Measurements from ENCODE around the gene SRP54. TPM values are rescaled to one million over a fixed set of nuclear protein-coding genes. Genes with fewer than 3 reads are reported as not detected.
A peak's percentile ranks its signal among the peaks of the same experiment; 100 is the strongest.

Gene SRP54
- total RNA-seq, 1 experiment from 2014 or later: 57.0 TPM

DNA sequence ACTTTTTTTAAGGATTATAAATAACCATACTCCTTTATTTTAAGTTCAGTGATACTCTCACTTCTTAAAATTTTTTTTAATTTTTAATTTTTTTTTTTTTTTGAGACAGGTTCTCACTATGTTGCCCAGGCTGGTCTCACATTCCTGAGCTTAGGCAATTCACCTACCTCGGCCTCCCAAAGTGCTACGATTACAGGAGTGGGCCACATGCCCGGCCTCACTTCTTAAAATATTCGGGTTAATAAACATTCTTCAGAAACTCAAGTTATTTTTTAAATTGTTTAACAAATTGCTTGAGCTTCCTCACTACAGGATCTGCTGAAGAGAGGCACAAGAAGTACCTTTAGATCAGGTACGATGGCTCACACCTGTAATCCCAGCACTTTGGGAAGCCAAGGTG is 4.3 kb upstream of the SRP54 start (continued):
- no peak for TF ChIP-seq SOX15 (CRISPR knock-in tag; IDR thresholded peaks at IDR 0.05)

DNA sequence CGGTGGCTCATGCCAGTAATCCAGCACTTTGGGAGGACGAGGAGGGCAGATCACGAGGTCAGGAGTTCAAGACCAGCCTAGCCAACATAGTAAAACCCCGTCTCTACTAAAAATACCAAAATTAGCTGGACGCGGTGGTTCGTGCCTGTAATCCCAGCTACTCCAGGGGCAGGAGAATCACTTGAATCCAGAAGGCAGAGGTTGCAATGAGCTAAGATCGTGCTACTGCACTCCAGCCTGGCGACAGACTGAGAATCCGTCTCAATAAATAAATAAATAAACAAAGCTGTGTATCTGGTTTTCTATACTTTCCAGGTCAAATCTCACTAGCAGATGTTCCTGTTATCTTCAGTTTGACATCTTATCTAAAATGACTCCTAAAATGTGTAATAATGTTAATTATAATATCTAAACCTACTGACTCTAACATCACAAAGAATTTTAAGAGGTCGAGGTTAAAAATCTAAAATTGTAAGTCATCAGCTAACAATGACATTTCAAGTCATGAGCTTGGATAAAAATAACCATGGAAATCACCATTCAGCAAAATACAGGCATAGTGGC is 2.4 kb upstream of the SRP54 start:
- POLR2A ChIA-PET: interaction anchor here (1.1 to 3.1 kb wide), 2 partner anchors 105 to 108 kb away, joined by 4 to 14 read pairs; partner anchors contain the start of gene BAZ1A
- ATAC-seq (no peak), DNase-seq (ENCODE audit: low spot score) (no peak)
- no peak for TF ChIP-seq ELF4 (CRISPR knock-in tag; IDR thresholded peaks at IDR 0.05; ENCODE audit: low read depth)
- TF ChIP-seq, protein P1, sequence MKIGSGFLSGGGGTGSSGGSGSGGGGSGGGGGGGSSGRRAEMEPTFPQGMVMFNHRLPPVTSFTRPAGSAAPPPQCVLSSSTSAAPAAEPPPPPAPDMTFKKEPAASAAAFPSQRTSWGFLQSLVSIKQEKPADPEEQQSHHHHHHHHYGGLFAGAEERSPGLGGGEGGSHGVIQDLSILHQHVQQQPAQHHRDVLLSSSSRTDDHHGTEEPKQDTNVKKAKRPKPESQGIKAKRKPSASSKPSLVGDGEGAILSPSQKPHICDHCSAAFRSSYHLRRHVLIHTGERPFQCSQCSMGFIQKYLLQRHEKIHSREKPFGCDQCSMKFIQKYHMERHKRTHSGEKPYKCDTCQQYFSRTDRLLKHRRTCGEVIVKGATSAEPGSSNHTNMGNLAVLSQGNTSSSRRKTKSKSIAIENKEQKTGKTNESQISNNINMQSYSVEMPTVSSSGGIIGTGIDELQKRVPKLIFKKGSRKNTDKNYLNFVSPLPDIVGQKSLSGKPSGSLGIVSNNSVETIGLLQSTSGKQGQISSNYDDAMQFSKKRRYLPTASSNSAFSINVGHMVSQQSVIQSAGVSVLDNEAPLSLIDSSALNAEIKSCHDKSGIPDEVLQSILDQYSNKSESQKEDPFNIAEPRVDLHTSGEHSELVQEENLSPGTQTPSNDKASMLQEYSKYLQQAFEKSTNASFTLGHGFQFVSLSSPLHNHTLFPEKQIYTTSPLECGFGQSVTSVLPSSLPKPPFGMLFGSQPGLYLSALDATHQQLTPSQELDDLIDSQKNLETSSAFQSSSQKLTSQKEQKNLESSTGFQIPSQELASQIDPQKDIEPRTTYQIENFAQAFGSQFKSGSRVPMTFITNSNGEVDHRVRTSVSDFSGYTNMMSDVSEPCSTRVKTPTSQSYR (CRISPR knock-in tag; IDR thresholded peaks at IDR 0.05): no peak
- no peak for TF ChIP-seq ZNF317 (CRISPR knock-in tag; IDR thresholded peaks at IDR 0.05; ENCODE audit: borderline replicate concordance, low read depth)
- Mint-ChIP-seq H3K9me3 (no peaks in the 10 kb centered on the region), H3K4me1 (peaks cover 3% of the 10 kb centered on the region), H3K27me3 (ENCODE audit: low read depth) (0 out of 2 replicates have a peak, but pooled peaks cover 4% of the 10 kb centered on the region), H3K4me3 (no peak overlapping the region), H3K36me3 (no peaks in the 10 kb centered on the region), H3K27ac (no peak overlapping the region)
- CTCF ChIA-PET: interaction anchor here (1.2 to 1.5 kb wide), 2 partner anchors 9 to 66 kb away, joined by 3 to 5 read pairs; partner anchors contain the start of gene FAM177A1

DNA sequence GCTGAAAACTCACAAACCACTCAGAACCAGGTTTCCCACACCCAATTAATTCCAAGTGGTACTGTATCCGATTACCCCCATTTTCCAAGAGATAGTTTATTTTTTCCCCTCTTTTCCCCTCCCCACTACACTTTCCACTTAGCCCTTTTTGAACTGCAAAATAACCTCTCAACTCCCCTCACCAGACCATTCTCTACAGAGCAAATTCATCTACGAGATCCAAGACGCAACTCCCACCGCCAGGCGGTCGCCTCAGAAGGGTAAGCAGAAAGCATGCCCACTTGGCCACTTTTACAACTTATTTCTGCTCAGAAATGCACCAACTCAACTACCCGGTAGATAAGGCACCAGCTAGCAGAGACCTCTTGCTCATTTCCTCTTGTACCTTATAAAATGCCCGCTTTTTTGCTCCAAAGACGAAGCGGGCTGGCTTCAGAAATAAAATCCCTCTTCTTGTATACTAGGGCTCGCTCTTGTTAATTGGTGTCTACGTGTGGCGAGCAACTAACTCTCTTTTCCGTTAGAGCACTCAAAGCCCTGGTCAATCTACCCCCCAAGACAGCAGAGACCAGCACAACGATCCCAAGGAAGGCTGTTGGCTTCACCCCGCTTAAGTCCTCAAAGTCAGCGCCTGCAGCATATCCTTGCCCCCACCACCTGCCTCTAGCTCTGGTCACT is 910 bp upstream of the SRP54 start:
- Mint-ChIP-seq H3K27me3 (ENCODE audit: low read depth) (0 out of 2 replicates have a peak, but pooled peaks cover 4% of the 10 kb centered on the region), H3K9me3 (no peaks in the 10 kb centered on the region), H3K4me1 (peaks cover 4% of the 10 kb centered on the region), H3K36me3 (no peaks in the 10 kb centered on the region), H3K4me3 (no peak overlapping the region), H3K27ac (no peak overlapping the region)
- ChIA-PET CTCF (interaction anchor here (0.7 to 1.5 kb wide), 7 partner anchors 11 to 268 kb away, joined by 3 to 5 read pairs (median 3); partner anchors contain the start of genes BAZ1A, CFL2 and FAM177A1), POLR2A (interaction anchor here (0.9 to 3.9 kb wide), 5 partner anchors 14 to 140 kb away, joined by 3 to 24 read pairs (median 4); partner anchors contain the start of genes BAZ1A, FAM177A1 and PPP2R3C)
- peak; percentile 21 for DNase-seq (ENCODE audit: low spot score)
- TF ChIP-seq, protein P2, sequence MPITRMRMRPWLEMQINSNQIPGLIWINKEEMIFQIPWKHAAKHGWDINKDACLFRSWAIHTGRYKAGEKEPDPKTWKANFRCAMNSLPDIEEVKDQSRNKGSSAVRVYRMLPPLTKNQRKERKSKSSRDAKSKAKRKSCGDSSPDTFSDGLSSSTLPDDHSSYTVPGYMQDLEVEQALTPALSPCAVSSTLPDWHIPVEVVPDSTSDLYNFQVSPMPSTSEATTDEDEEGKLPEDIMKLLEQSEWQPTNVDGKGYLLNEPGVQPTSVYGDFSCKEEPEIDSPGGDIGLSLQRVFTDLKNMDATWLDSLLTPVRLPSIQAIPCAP (CRISPR knock-in tag; IDR thresholded peaks at IDR 0.05): no peak; the same call in 1 of the 2 replicates
- TF ChIP-seq ZNF232 (CRISPR knock-in tag; IDR thresholded peaks at IDR 0.05) (no peak), MYBL2 (CRISPR knock-in tag; IDR thresholded peaks at IDR 0.05) (peak; percentile 36; the same call in 1 of the 2 replicates), ZBTB21 (CRISPR knock-in tag; IDR thresholded peaks at IDR 0.05; ENCODE audit: borderline replicate concordance) (no peak), ETV6 (CRISPR knock-in tag; IDR thresholded peaks at IDR 0.05) (0 out of 2 replicates have a peak, but pooled peaks have one; percentile 9), CREM (CRISPR knock-in tag; IDR thresholded peaks at IDR 0.05) (no peak), SMAD3 (CRISPR knock-in tag; IDR thresholded peaks at IDR 0.05; ENCODE audit: borderline replicate concordance) (0 out of 2 replicates have a peak, but pooled peaks have one; percentile 16)
- TF ChIP-seq, protein P3, sequence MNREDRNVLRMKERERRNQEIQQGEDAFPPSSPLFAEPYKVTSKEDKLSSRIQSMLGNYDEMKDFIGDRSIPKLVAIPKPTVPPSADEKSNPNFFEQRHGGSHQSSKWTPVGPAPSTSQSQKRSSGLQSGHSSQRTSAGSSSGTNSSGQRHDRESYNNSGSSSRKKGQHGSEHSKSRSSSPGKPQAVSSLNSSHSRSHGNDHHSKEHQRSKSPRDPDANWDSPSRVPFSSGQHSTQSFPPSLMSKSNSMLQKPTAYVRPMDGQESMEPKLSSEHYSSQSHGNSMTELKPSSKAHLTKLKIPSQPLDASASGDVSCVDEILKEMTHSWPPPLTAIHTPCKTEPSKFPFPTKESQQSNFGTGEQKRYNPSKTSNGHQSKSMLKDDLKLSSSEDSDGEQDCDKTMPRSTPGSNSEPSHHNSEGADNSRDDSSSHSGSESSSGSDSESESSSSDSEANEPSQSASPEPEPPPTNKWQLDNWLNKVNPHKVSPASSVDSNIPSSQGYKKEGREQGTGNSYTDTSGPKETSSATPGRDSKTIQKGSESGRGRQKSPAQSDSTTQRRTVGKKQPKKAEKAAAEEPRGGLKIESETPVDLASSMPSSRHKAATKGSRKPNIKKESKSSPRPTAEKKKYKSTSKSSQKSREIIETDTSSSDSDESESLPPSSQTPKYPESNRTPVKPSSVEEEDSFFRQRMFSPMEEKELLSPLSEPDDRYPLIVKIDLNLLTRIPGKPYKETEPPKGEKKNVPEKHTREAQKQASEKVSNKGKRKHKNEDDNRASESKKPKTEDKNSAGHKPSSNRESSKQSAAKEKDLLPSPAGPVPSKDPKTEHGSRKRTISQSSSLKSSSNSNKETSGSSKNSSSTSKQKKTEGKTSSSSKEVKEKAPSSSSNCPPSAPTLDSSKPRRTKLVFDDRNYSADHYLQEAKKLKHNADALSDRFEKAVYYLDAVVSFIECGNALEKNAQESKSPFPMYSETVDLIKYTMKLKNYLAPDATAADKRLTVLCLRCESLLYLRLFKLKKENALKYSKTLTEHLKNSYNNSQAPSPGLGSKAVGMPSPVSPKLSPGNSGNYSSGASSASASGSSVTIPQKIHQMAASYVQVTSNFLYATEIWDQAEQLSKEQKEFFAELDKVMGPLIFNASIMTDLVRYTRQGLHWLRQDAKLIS (CRISPR knock-in tag; IDR thresholded peaks at IDR 0.05; ENCODE audit: borderline replicate concordance): no peak
- peak; percentile 2 for ATAC-seq
